Measurements from ENCODE around the gene RPA3.
A peak's percentile ranks its signal among the peaks of the same experiment; 100 is the strongest.

RPA3 gene

GRCh38 chr7:7694542-7694941 is 23.9 kb downstream of the RPA3 start:
- no peak overlapping the region for H3K27ac ChIP-seq
- TF ChIP-seq CTCF (conservative IDR thresholded peaks at IDR 0.05), result no peak

- TF ChIP-seq CTCF (conservative IDR thresholded peaks at IDR 0.05), result no peak
- no peak overlapping the region for H3K27ac ChIP-seq
Observed at GRCh38 chr7:7693881-7694280, 24.5 kb downstream of the RPA3 start.

DNA sequence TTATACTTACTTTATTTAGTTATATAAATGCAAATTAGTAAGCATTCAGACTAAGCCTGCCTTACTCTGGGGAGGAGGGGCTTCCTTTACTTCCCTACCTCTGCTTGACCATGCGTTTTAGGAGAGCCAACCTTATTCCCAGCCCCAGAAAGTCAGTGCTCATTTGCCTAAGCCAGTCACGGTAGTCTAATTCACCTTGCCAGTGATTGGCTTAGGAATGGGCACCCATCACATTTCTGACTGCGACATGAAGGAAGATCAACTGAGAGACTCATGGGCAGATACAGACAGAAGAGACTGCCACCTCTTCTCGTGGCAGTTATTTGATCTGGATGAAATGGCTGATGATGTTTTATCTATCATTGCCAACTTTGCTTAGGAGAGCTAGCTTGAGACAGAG is 29.5 kb downstream of the RPA3 start:
- peak overlapping the region; percentile 87 for H3K27ac ChIP-seq
- TF ChIP-seq CTCF (conservative IDR thresholded peaks at IDR 0.05), result no peak

GRCh38 chr7:7688310-7688709 is 30.1 kb downstream of the RPA3 start:
- no peak for TF ChIP-seq CTCF (conservative IDR thresholded peaks at IDR 0.05)
- H3K27ac ChIP-seq, result peak overlapping the region; percentile 87

DNA sequence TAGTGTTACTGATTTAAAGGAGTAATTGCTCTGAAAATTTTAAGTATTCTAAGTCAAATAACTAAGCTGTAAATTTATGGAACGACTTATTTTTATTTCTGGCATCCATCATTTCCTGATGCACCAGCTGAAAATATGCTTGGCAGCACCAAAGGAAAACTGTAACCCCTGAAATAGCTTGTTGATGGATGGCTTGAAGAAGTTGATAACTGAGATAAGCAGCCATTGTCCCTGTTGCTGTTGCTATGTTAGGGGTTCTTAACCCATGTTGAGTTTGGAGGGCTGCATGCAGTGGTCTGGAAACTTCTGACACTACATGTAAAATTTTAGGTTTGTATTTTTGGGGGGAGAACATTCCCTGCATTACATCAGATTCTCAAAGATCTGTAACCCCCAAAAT is 30.6 kb downstream of the RPA3 start:
- peak overlapping the region; percentile 87 for H3K27ac ChIP-seq
- no peak for TF ChIP-seq CTCF (conservative IDR thresholded peaks at IDR 0.05)

GRCh38 chr7:7686811-7687508 is 31.4 kb downstream of the RPA3 start:
- H3K27ac ChIP-seq, result peak overlapping the region; percentile 87
- no peak for TF ChIP-seq CTCF (conservative IDR thresholded peaks at IDR 0.05)

DNA sequence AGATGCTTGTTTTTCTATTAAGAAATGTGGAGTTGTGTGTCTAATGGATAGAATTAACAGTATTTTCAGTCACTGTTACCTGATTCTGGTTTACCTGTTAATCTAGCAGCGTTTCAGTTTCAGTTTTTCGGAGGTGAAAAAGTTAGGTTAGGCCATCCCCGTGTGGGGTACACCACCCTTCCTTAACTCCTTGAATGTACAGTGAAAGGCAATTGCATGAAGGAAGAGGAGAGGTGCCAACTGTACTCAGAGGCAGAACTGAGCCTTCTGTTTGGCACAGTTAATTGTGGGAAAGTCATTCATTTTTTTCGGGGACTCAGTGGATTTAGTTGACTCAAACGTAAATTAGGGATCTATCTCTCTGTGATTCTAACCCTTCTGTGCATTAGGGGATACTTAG is 35.5 kb downstream of the RPA3 start:
- no peak for TF ChIP-seq CTCF (conservative IDR thresholded peaks at IDR 0.05)

More for the DNA sequence above, 35.5 kb downstream of the RPA3 start:
- peak overlapping the region; percentile 88 for H3K27ac ChIP-seq

All from VCaP (cell line).